ENCODE measurements around the gene MAPK8.

The MAPK8 gene

GRCh38 chr10:48287417-48288391 lies 18.8 kb upstream of the MAPK8 start:
- H3K23ac ChIP-seq (ENCODE audit: low read length) = no peak overlapping the region
- WGBS (ENCODE audit: extremely low coverage, insufficient coverage, insufficient read length) = no CpG with 5 or more reads among the region's 13 CpGs
- DNase-seq = peak in 1 of 2 donors; percentile 35
- no peak overlapping the region for H3K4ac ChIP-seq (ENCODE audit: low read depth, low read length)
- no peak overlapping the region for H4K12ac ChIP-seq (ENCODE audit: low read depth, low read length)
- no peak overlapping the region for H4K8ac ChIP-seq (ENCODE audit: low read depth, low read length)
- H4K91ac ChIP-seq (ENCODE audit: low read depth, low read length) = no peak overlapping the region
- no peak overlapping the region for H3K14ac ChIP-seq (ENCODE audit: low read length)
- no peaks in the 10 kb centered on the region for H3K27me3 ChIP-seq (ENCODE audit: insufficient read depth, low read length)
- H3K79me1 ChIP-seq (ENCODE audit: low read length) = no peaks in the 10 kb centered on the region
- H2AFZ ChIP-seq (ENCODE audit: insufficient read depth, low read length, poor library complexity) = no peak overlapping the region
- H3K79me2 ChIP-seq (ENCODE audit: control insufficient read depth, insufficient read depth, low read length, poor library complexity) = no peaks in the 10 kb centered on the region
- no peak overlapping the region for H2AK5ac ChIP-seq (ENCODE audit: low read length)
- H3K36me3 ChIP-seq (ENCODE audit: control insufficient read depth in 1 of 2, insufficient read depth in 2 of 2, low read length in 2 of 2) = no peaks in the 10 kb centered on the region
- no peak overlapping the region for H3K4me3 ChIP-seq (ENCODE audit: low read depth, low read length)
- H3K4me1 ChIP-seq (ENCODE audit: control insufficient read depth in 1 of 2, insufficient read depth in 2 of 2, low read length in 2 of 2) = peaks cover 4 to 10% of the 10 kb centered on the region in 2 experiments
- no peak overlapping the region for H2BK120ac ChIP-seq (ENCODE audit: insufficient read depth, low read length, poor library complexity)
- H2BK12ac ChIP-seq (ENCODE audit: low read length) = no peak overlapping the region
- peaks cover 7% of the 10 kb centered on the region for H3K9me3 ChIP-seq (ENCODE audit: insufficient read depth, low read depth, low read length)
- no peak overlapping the region for H3K9ac ChIP-seq (ENCODE audit: low read length)
- H3K18ac ChIP-seq (ENCODE audit: low read length) = no peak overlapping the region
- no peak overlapping the region for H2BK5ac ChIP-seq (ENCODE audit: low read depth, low read length, poor library complexity)
- no peak overlapping the region for H3K4me2 ChIP-seq (ENCODE audit: low read length)
- H3K27ac ChIP-seq (ENCODE audit: low read depth, low read length) = no peak overlapping the region

DNA sequence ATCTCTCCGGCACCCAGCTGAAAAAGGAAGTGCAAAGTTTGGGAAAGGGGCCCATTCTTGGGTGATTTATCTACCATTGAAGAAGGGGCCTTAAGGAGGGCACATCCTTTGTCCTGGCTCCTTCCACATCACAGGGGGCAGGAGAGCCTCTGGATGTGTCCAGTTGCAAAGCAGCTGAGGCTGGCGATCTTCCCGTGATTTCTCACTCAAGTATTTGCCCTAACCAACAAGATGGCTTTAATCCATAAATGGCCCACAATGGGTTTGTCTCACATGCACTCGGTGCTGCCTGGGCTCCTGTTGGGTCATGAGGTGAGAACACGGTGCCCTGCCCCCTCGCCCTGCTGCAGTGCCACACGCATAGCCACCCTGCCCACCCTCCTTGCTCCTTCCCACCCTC lies 17.8 kb upstream of the MAPK8 start:
- Histone ChIP-seq H3K18ac (ENCODE audit: low read length) (no peak overlapping the region), H2AK5ac (ENCODE audit: low read length) (no peak overlapping the region), H4K91ac (ENCODE audit: low read depth, low read length) (no peak overlapping the region), H2BK12ac (ENCODE audit: low read length) (no peak overlapping the region), H3K23ac (ENCODE audit: low read length) (no peak overlapping the region), H2BK120ac (ENCODE audit: insufficient read depth, low read length, poor library complexity) (no peak overlapping the region), H3K27me3 (ENCODE audit: insufficient read depth, low read length) (no peaks in the 10 kb centered on the region), H2BK5ac (ENCODE audit: low read depth, low read length, poor library complexity) (no peak overlapping the region), H3K36me3 (ENCODE audit: control insufficient read depth in 1 of 2, insufficient read depth in 2 of 2, low read length in 2 of 2) (no peaks in the 10 kb centered on the region), H4K12ac (ENCODE audit: low read depth, low read length) (no peak overlapping the region), H2AFZ (ENCODE audit: insufficient read depth, low read length, poor library complexity) (no peak overlapping the region), H3K79me1 (ENCODE audit: low read length) (no peaks in the 10 kb centered on the region), H3K79me2 (ENCODE audit: control insufficient read depth, insufficient read depth, low read length, poor library complexity) (no peaks in the 10 kb centered on the region), H3K4me1 (ENCODE audit: control insufficient read depth in 1 of 2, insufficient read depth in 2 of 2, low read length in 2 of 2) (peaks cover 4 to 10% of the 10 kb centered on the region in 2 experiments), H3K9me3 (ENCODE audit: insufficient read depth, low read depth, low read length) (peaks cover 4% of the 10 kb centered on the region), H3K14ac (ENCODE audit: low read length) (no peak overlapping the region), H3K27ac (ENCODE audit: low read depth, low read length) (no peak overlapping the region), H3K4me3 (ENCODE audit: low read depth, low read length) (no peak overlapping the region), H4K8ac (ENCODE audit: low read depth, low read length) (no peak overlapping the region), H3K4ac (ENCODE audit: low read depth, low read length) (no peak overlapping the region), H3K9ac (ENCODE audit: low read length) (no peak overlapping the region), H3K4me2 (ENCODE audit: low read length) (no peak overlapping the region)
- DNase-seq = no peak
- WGBS (ENCODE audit: extremely low coverage, insufficient coverage, insufficient read length) = no CpG with 5 or more reads among the region's 7 CpGs

GRCh38 chr10:48289501-48290238 lies 16.8 kb upstream of the MAPK8 start:
- no peak overlapping the region for H3K4me2 ChIP-seq (ENCODE audit: low read length)
- H3K79me2 ChIP-seq (ENCODE audit: control insufficient read depth, insufficient read depth, low read length, poor library complexity) = no peaks in the 10 kb centered on the region
- no peaks in the 10 kb centered on the region for H3K27me3 ChIP-seq (ENCODE audit: insufficient read depth, low read length)
- no peak overlapping the region for H3K18ac ChIP-seq (ENCODE audit: low read length)
- no peak overlapping the region for H3K14ac ChIP-seq (ENCODE audit: low read length)
- H3K4me1 ChIP-seq (ENCODE audit: control insufficient read depth in 1 of 2, insufficient read depth in 2 of 2, low read length in 2 of 2) = peaks cover 4 to 10% of the 10 kb centered on the region in 2 experiments
- no peak overlapping the region for H3K9ac ChIP-seq (ENCODE audit: low read length)
- no peak overlapping the region for H2BK120ac ChIP-seq (ENCODE audit: insufficient read depth, low read length, poor library complexity)
- no peaks in the 10 kb centered on the region for H3K36me3 ChIP-seq (ENCODE audit: control insufficient read depth in 1 of 2, insufficient read depth in 2 of 2, low read length in 2 of 2)
- H3K4me3 ChIP-seq (ENCODE audit: low read depth, low read length) = no peak overlapping the region
- no peak overlapping the region for H3K4ac ChIP-seq (ENCODE audit: low read depth, low read length)
- H2BK5ac ChIP-seq (ENCODE audit: low read depth, low read length, poor library complexity) = no peak overlapping the region
- peaks cover 1% of the 10 kb centered on the region for H3K9me3 ChIP-seq (ENCODE audit: insufficient read depth, low read depth, low read length)
- no peak overlapping the region for H2AFZ ChIP-seq (ENCODE audit: insufficient read depth, low read length, poor library complexity)
- no CpG with 5 or more reads among the region's 9 CpGs for WGBS (ENCODE audit: extremely low coverage, insufficient coverage, insufficient read length)
- no peak overlapping the region for H4K8ac ChIP-seq (ENCODE audit: low read depth, low read length)
- no peak overlapping the region for H2AK5ac ChIP-seq (ENCODE audit: low read length)
- DNase-seq = peak; percentile 76 to 86
- no peak overlapping the region for H3K27ac ChIP-seq (ENCODE audit: low read depth, low read length)
- no peak overlapping the region for H3K23ac ChIP-seq (ENCODE audit: low read length)
- H4K91ac ChIP-seq (ENCODE audit: low read depth, low read length) = no peak overlapping the region
- H3K79me1 ChIP-seq (ENCODE audit: low read length) = no peaks in the 10 kb centered on the region
- H2BK12ac ChIP-seq (ENCODE audit: low read length) = no peak overlapping the region
- H4K12ac ChIP-seq (ENCODE audit: low read depth, low read length) = no peak overlapping the region

DNA sequence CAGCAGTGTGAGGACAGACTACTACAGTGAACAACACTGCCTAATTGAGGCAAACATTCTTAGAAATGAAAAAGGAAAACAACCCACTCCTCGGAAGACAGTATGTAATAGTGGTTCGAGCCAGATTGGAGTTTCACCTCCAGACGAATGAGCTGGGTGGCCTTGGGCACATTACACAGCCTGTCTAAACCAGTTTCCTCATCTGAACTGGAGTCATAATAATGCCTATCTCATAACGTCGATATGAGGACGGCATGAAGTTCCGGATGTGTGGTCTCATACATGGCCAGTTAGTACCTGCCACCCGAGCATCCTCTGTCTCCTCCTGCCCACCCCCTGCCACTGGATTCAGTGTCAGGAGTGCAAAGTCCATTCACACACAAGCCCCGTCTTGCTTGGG lies 16.2 kb upstream of the MAPK8 start:
- whole genome bisulfite sequencing (ENCODE audit: extremely low coverage, insufficient coverage, insufficient read length) = no CpG with 5 or more reads among the region's 9 CpGs
- no peak overlapping the region for H4K12ac ChIP-seq (ENCODE audit: low read depth, low read length)
- no peak overlapping the region for H3K23ac ChIP-seq (ENCODE audit: low read length)
- H3K79me1 ChIP-seq (ENCODE audit: low read length) = no peaks in the 10 kb centered on the region
- no peak overlapping the region for H3K4ac ChIP-seq (ENCODE audit: low read depth, low read length)
- H3K36me3 ChIP-seq (ENCODE audit: control insufficient read depth in 1 of 2, insufficient read depth in 2 of 2, low read length in 2 of 2) = no peaks in the 10 kb centered on the region
- H3K9me3 ChIP-seq (ENCODE audit: insufficient read depth, low read depth, low read length) = peaks cover 1% of the 10 kb centered on the region
- no peak overlapping the region for H4K91ac ChIP-seq (ENCODE audit: low read depth, low read length)
- peaks cover 4 to 10% of the 10 kb centered on the region in 2 experiments for H3K4me1 ChIP-seq (ENCODE audit: control insufficient read depth in 1 of 2, insufficient read depth in 2 of 2, low read length in 2 of 2)
- H3K27me3 ChIP-seq (ENCODE audit: insufficient read depth, low read length) = no peaks in the 10 kb centered on the region
- H2AK5ac ChIP-seq (ENCODE audit: low read length) = no peak overlapping the region
- no peak overlapping the region for H2BK5ac ChIP-seq (ENCODE audit: low read depth, low read length, poor library complexity)
- H2BK120ac ChIP-seq (ENCODE audit: insufficient read depth, low read length, poor library complexity) = no peak overlapping the region
- H3K27ac ChIP-seq (ENCODE audit: low read depth, low read length) = no peak overlapping the region
- H4K8ac ChIP-seq (ENCODE audit: low read depth, low read length) = no peak overlapping the region
- DNase-seq = peak; percentile 81 to 84
- no peak overlapping the region for H3K4me2 ChIP-seq (ENCODE audit: low read length)
- no peak overlapping the region for H3K4me3 ChIP-seq (ENCODE audit: low read depth, low read length)
- no peak overlapping the region for H3K9ac ChIP-seq (ENCODE audit: low read length)
- H3K18ac ChIP-seq (ENCODE audit: low read length) = no peak overlapping the region
- H2AFZ ChIP-seq (ENCODE audit: insufficient read depth, low read length, poor library complexity) = no peak overlapping the region
- H3K14ac ChIP-seq (ENCODE audit: low read length) = no peak overlapping the region
- H2BK12ac ChIP-seq (ENCODE audit: low read length) = no peak overlapping the region
- H3K79me2 ChIP-seq (ENCODE audit: control insufficient read depth, insufficient read depth, low read length, poor library complexity) = no peaks in the 10 kb centered on the region
